Measurements from ENCODE around the gene UBQLN2.
A peak's percentile ranks its signal among the peaks of the same experiment; 100 is the strongest.
"Not testable (repeated sequence)": the region's sequence is repeated elsewhere in the genome, so short reads cannot be mapped to it uniquely, and the experiment has no call there.

Gene UBQLN2

GRCh38 chrX:56563231-56564161 lies at the start of gene UBQLN2:
UBQLN2 (plus strand) TSS chrX:56563627; CDS start chrX:56563874, 247 bp downstream.
- peak; percentile 65 to 78 (median 68) for DNase-seq

DNA sequence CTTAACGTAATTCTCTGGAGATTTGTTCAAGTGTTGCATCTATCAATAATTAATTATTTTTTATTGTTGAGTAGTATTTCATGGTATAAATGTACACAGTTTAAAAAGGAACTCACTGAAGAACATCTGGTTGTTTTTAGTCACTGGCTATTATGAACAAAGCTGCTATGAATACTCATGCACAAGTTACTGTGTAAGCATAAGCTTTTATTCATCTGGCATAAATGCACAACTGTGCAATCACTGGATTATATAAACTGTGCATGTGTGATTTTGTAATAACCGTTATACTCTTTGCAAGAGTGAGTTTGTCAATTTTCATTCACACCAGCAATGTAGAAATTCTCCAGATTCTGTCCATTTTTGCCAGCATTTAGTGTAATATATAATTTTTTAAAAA lies 43.8 kb upstream of the UBQLN2 start:
- DNase-seq: no peak

- DNase-seq: not testable (repeated sequence)
These were observed 33.9 kb upstream of the UBQLN2 start for GRCh38 chrX:56529482-56530007.

GRCh38 chrX:56530011-56530410 lies 33.4 kb upstream of the UBQLN2 start:
- no peak for DNase-seq

DNA sequence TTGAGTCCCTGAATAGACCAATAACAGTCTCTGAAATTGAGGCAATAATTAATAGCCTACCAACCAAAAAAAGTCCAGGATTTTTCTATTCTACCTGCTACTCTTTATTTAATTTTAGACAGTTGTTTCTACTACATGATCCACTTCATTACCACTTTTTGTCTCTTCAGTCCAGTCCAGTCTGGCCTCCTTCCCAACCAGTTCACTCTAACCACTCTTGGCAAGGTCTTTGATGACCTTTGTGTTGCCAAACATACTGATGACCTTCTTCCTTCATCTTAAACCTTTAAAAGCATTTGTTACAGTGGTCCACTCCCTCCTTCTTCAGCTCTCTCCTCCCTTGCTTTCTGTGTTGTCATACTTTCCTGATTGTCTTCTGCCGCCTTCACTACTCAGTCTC lies 12.8 kb upstream of the UBQLN2 start:
- no peak for DNase-seq

GRCh38 chrX:56554870-56555269 lies 8.6 kb upstream of the UBQLN2 start:
- DNase-seq: no peak

DNA sequence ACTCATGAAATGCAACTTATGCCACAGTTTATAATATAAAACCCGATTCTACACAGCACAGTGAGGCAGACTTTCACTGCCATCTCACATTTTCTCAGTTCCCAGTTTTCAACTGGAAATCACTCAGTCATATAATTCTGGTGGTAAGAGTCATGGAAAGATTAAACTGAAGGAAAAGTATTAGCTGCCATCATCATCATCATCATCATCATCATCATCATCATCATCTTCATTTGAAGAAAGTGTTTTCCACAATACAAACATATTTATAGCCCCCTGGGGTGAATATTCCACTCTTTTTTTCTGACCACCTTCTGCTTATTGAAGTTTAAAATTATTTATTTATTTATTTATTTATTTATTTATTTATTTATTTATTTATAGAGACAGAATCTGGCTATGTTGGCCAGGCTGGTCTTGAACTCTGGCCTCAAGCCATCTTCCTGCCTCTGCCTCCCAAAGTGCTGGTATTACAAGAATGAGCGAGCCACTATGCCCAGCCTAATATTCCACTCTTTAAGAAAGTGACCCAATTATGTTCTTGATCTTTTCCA lies 6.0 kb upstream of the UBQLN2 start:
- no peak for DNase-seq

DNA sequence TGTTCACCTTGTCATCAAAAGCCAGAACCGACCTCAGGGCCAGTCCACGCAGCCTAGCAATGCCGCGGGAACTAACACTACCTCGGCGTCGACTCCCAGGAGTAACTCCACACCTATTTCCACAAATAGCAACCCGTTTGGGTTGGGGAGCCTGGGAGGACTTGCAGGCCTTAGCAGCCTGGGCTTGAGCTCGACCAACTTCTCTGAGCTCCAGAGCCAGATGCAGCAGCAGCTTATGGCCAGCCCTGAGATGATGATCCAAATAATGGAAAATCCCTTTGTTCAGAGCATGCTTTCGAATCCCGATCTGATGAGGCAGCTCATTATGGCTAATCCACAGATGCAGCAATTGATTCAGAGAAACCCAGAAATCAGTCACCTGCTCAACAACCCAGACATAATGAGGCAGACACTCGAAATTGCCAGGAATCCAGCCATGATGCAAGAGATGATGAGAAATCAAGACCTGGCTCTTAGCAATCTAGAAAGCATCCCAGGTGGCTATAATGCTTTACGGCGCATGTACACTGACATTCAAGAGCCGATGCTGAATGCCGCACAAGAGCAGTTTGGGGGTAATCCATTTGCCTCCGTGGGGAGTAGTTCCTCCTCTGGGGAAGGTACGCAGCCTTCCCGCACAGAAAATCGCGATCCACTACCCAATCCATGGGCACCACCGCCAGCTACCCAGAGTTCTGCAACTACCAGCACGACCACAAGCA lies 898 bp downstream of the UBQLN2 start:
- peak; percentile 46 to 63 (median 52) for DNase-seq

- no peak for DNase-seq
These were observed 1.8 kb downstream of the UBQLN2 start for GRCh38 chrX:56564921-56565840.

DNA sequence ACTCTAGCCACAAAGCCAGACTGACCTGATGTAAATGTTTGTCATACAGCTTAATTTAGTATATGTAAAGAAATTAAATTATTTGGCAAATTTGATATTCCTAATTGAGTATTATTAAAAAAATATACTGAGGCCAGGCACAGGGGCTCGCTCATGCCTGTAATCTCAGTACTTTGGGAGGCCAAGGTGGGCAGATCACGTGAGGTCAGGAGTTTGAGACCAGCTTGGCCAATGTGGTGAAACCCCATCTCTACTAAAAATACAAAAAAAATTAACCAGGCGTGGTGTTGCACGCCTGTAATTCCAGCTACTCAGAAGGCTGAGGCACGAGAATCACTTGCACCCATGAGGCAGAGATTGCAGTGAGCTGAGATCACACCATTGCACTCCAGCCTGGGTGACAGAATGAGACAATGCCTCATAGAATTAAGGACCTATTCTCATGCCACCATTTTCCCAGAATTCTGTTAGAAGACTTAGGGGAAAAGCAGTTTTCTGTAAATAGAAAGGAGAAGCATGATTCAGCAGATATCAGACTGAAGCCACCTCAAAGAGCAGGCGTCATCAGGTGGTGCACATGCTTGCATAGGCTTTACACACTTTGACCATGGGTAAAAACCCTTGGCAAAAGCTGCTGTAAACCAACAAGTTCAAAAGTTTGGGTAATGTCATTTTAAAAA lies 6.1 kb downstream of the UBQLN2 start:
- DNase-seq: peak; percentile 35 to 65 (median 45)

GRCh38 chrX:56572975-56573374 lies 9.5 kb downstream of the UBQLN2 start:
- no peak for DNase-seq

DNA sequence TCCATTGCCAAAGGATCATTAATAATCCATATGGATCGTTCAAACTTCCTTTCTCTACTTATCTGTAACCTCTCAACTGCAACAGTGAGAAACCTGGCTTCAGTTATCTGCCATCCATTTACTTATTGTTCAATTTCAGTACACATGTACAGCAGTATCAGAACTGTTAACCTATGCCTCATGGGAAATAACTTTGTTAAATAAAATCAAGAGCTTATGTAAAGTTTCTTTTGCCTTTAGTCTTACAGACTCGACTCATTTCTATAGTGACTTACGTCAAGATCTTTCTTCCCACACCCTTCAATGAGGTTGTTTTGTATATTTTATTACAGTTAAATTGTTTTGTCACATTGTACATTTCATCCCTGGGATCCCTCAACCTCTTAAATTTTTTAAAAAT lies 11.4 kb downstream of the UBQLN2 start:
- DNase-seq: no peak

GRCh38 chrX:56576721-56577120 lies 13.3 kb downstream of the UBQLN2 start:
- DNase-seq: no peak

GRCh38 chrX:56588397-56589188 lies 25.2 kb downstream of the UBQLN2 start:
- DNase-seq: no peak

GRCh38 chrX:56591830-56592229 lies 28.4 kb downstream of the UBQLN2 start:
- DNase-seq: not testable (repeated sequence)

- DNase-seq: no peak
These were observed 36.7 kb downstream of the UBQLN2 start for GRCh38 chrX:56600141-56600540.

DNA sequence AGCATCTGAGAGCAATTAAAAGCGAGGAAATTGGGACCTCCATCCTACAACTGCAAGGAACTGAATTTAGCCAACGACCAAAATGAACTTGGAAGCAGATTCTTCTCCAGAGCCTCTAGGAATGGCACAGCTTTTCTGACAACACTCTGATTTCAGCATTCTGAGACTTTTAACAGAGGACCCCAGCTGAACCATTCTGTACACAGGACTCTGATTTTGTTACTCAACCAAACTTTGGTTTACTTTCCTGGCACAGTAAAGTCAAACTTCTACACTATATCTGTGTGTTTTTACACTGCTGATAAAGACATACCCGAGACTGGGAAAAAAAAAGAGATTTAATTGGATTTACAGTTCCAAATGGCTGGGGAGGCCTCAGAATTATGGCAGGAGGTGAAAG lies 37.6 kb downstream of the UBQLN2 start:
- DNase-seq: no peak

- no peak for DNase-seq
These were observed 51.9 kb downstream of the UBQLN2 start for GRCh38 chrX:56615282-56615681.
